ENCODE measurements around the gene ADGRV1.

DNA sequence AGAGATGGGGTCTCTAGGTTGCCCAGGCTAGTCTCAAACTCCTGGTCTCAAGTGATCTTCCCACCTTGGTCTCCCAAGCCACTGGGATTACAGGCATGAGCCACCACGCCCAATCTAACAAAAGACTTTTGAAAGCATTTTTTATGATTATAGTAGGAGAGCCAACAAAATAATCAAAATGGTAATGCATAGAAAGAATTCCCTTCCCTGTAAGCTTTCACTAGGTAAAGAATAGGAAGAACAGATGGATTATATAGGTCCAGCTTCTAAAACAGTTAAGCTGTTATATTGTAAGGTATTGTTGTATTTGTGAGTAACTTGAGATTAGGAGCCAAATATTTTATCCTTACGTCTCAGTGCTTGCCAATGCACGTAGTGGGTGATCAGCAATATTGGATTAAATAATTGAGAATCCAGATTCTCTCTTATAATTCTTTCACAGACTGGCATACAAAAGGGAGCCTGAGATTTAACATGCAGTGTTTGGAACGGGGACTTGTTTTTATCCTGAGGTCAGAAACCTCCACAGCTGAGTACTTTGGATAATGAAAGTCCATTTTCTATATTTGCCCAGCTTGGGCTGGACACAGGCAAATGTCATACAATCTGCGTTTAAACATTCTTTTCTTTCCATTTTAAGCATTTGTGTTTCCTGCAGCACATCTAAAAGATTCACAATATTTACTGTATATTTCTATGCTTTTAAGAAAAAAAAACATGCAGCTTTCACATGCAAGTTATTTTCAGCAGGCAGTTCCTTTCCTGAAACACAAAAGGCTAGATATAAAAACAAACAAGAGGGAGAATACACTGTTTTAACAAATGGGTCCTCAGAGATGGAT is 586.1 kb downstream of the ADGRV1 start:
- TF ChIP-seq, protein P1, sequence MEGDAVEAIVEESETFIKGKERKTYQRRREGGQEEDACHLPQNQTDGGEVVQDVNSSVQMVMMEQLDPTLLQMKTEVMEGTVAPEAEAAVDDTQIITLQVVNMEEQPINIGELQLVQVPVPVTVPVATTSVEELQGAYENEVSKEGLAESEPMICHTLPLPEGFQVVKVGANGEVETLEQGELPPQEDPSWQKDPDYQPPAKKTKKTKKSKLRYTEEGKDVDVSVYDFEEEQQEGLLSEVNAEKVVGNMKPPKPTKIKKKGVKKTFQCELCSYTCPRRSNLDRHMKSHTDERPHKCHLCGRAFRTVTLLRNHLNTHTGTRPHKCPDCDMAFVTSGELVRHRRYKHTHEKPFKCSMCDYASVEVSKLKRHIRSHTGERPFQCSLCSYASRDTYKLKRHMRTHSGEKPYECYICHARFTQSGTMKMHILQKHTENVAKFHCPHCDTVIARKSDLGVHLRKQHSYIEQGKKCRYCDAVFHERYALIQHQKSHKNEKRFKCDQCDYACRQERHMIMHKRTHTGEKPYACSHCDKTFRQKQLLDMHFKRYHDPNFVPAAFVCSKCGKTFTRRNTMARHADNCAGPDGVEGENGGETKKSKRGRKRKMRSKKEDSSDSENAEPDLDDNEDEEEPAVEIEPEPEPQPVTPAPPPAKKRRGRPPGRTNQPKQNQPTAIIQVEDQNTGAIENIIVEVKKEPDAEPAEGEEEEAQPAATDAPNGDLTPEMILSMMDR (conservative IDR thresholded peaks at IDR 0.05; ENCODE audit: low read length), result no peak
- TF ChIP-seq EZH2phosphoT487 (IDR thresholded peaks at IDR 0.05; ENCODE audit: borderline replicate concordance, low read depth, low read length), result no peak
